HG03354 (cell line): ENCODE data around the gene SYNDIG1.

Experiments
- ATAC-seq: cut with Tn5 transposase; IDR thresholded peaks from one replicate; pipeline ENCODE4 v1.9.1; 2021; ENCODE audit warnings: mild to moderate bottlenecking; ENCODE audit not compliant: unreplicated experiment, poor library complexity, severe bottlenecking

The SYNDIG1 gene

GRCh38 chr20:24468401-24469115, 871 bp upstream of the SYNDIG1 start:
- no peak for ATAC-seq

- no peak for ATAC-seq
These were observed 691 bp downstream of the SYNDIG1 start for GRCh38 chr20:24469894-24470745.

GRCh38 chr20:24470746-24471582, 1.5 kb downstream of the SYNDIG1 start:
- no peak for ATAC-seq

GRCh38 chr20:24472426-24472825, 3.0 kb downstream of the SYNDIG1 start:
- ATAC-seq = no peak

GRCh38 chr20:24473435-24474223, 4.2 kb downstream of the SYNDIG1 start:
- no peak for ATAC-seq

- no peak for ATAC-seq
These were observed 8.6 kb downstream of the SYNDIG1 start for GRCh38 chr20:24477831-24478547.

GRCh38 chr20:24478584-24478983, 9.2 kb downstream of the SYNDIG1 start:
- no peak for ATAC-seq

- ATAC-seq = no peak
These were observed 9.7 kb downstream of the SYNDIG1 start for GRCh38 chr20:24479106-24479505.

- ATAC-seq = no peak
These were observed 10.2 kb downstream of the SYNDIG1 start for GRCh38 chr20:24479595-24479994.

- no peak for ATAC-seq
These were observed 11.1 kb downstream of the SYNDIG1 start for GRCh38 chr20:24480509-24480908.

- no peak for ATAC-seq
These were observed 11.7 kb downstream of the SYNDIG1 start for GRCh38 chr20:24481173-24481572.

- no peak for ATAC-seq
These were observed 14.1 kb downstream of the SYNDIG1 start for GRCh38 chr20:24483435-24484080.

- no peak for ATAC-seq
These were observed 14.6 kb downstream of the SYNDIG1 start for GRCh38 chr20:24484081-24484450.

GRCh38 chr20:24485981-24486380, 16.6 kb downstream of the SYNDIG1 start:
- ATAC-seq = no peak

- no peak for ATAC-seq
These were observed 17.8 kb downstream of the SYNDIG1 start for GRCh38 chr20:24487240-24487639.

GRCh38 chr20:24487648-24488047, 18.2 kb downstream of the SYNDIG1 start:
- ATAC-seq = no peak

- no peak for ATAC-seq
These were observed 18.8 kb downstream of the SYNDIG1 start for GRCh38 chr20:24488064-24488799.

GRCh38 chr20:24488800-24489175, 19.4 kb downstream of the SYNDIG1 start:
- no peak for ATAC-seq
